ENCODE data around the gene TMEM164.

TMEM164 gene

GRCh38 chrX:110042496-110042895 is 39.6 kb downstream of the TMEM164 start:
- FAIRE-seq = no peak

- FAIRE-seq = no peak
Observed at GRCh38 chrX:110043506-110043905, 40.6 kb downstream of the TMEM164 start.

GRCh38 chrX:110044346-110045249 is 41.7 kb downstream of the TMEM164 start:
- no peak for FAIRE-seq

GRCh38 chrX:110045421-110045820 is 42.5 kb downstream of the TMEM164 start:
- FAIRE-seq = no peak

- FAIRE-seq = no peak
Observed at GRCh38 chrX:110046001-110046400, 43.1 kb downstream of the TMEM164 start.

GRCh38 chrX:110046971-110047370 is 44.1 kb downstream of the TMEM164 start:
- FAIRE-seq = no peak

GRCh38 chrX:110049096-110049495 is 46.2 kb downstream of the TMEM164 start:
- FAIRE-seq = no peak

GRCh38 chrX:110050386-110050785 is 47.5 kb downstream of the TMEM164 start:
- FAIRE-seq = no peak

- no peak for FAIRE-seq
Observed at GRCh38 chrX:110050901-110051300, 48.0 kb downstream of the TMEM164 start.

GRCh38 chrX:110051559-110051958 is 48.6 kb downstream of the TMEM164 start:
- no peak for FAIRE-seq

GRCh38 chrX:110052303-110052702 is 49.4 kb downstream of the TMEM164 start:
- FAIRE-seq = no peak

- FAIRE-seq = no peak
Observed at GRCh38 chrX:110053453-110053852, 50.5 kb downstream of the TMEM164 start.

- no peak for FAIRE-seq
Observed at GRCh38 chrX:110055616-110056015, 52.7 kb downstream of the TMEM164 start.

GRCh38 chrX:110056419-110056818 is 53.5 kb downstream of the TMEM164 start:
- FAIRE-seq = no peak

GRCh38 chrX:110059410-110059809 is 56.5 kb downstream of the TMEM164 start:
- peak; percentile 21 for FAIRE-seq

GRCh38 chrX:110060317-110060716 is 57.4 kb downstream of the TMEM164 start:
- FAIRE-seq = peak; percentile 82

- FAIRE-seq = no peak
Observed at GRCh38 chrX:110060846-110061537, 58.1 kb downstream of the TMEM164 start.

- no peak for FAIRE-seq
Observed at GRCh38 chrX:110062919-110063318, 60.0 kb downstream of the TMEM164 start.

GRCh38 chrX:110066488-110067225 is 63.7 kb downstream of the TMEM164 start:
- FAIRE-seq = peak; percentile 51

GRCh38 chrX:110070970-110071369 is 68.1 kb downstream of the TMEM164 start:
- FAIRE-seq = peak; percentile 66

- peak; percentile 28 for FAIRE-seq
Observed at GRCh38 chrX:110081320-110081719, 78.4 kb downstream of the TMEM164 start.

GRCh38 chrX:110081740-110082139 is 78.8 kb downstream of the TMEM164 start:
- FAIRE-seq = no peak

- FAIRE-seq = no peak
Observed at GRCh38 chrX:110082161-110082560, 79.2 kb downstream of the TMEM164 start.

Measured in colon (tissue), 2 donors.